Brain microvascular endothelial cell (primary cell): ENCODE results near the gene LIN37.

Experiments used
- DNase-seq: peaks from one replicate; pipeline ENCODE4 v3.0.0-alpha.2; 2020
- H3K27ac ChIP-seq: fragments of 250-450 bp; sonication (Bioruptor Pico); 2 replicates; pipeline ENCODE4 v1.5.1; 2020; ENCODE audit warnings: mild to moderate bottlenecking, moderate library complexity
- H3K27me3 ChIP-seq: fragments of 250-450 bp; sonication (Bioruptor Pico); replicated peaks from 2 replicates; pipeline ENCODE4 v1.5.1; 2020; ENCODE audit warnings: mild to moderate bottlenecking
- H3K36me3 ChIP-seq: fragments of 250-450 bp; sonication (Bioruptor Pico); replicated peaks from 2 replicates; pipeline ENCODE4 v1.5.1; 2020; ENCODE audit warnings: mild to moderate bottlenecking
- H3K4me3 ChIP-seq: 2 replicates; pipeline ENCODE4 v1.5.1; 2011; ENCODE audit warnings: low read depth, mild to moderate bottlenecking, control low read depth, low read length, moderate library complexity
- CTCF ChIP-seq: IDR thresholded peaks from 2 replicates; pipeline ENCODE4 v1.5.1; 2011; ENCODE audit warnings: low read depth, mild to moderate bottlenecking, moderate library complexity, low read length, control low read depth, inconsistent platforms; ENCODE audit errors: missing control alignments
- in situ Hi-C: cut with HindIII; loops from 2 replicates; pipeline ENCODE4 v1.10.0; 2017; ENCODE audit warnings: low sequenced_read_pairs, low pct_ligation_motif_present

The LIN37 gene

GRCh38 chr19:35738021-35738886 is 10.1 kb upstream of the LIN37 start:
- H3K4me3 ChIP-seq: no peak overlapping the region
- no peak overlapping the region for H3K27ac ChIP-seq
- DNase-seq: no peak
- H3K36me3 ChIP-seq: peaks cover 38% of the 10 kb centered on the region
- no peaks in the 10 kb centered on the region for H3K27me3 ChIP-seq
- no peak for TF ChIP-seq CTCF
- in situ Hi-C loops: no loop called here

GRCh38 chr19:35738887-35739229 is 9.5 kb upstream of the LIN37 start:
- Histone ChIP-seq H3K27ac (no peak overlapping the region), H3K36me3 (peaks cover 32% of the 10 kb centered on the region), H3K4me3 (no peak overlapping the region), H3K27me3 (no peaks in the 10 kb centered on the region)
- no peak for TF ChIP-seq CTCF
- DNase-seq: no peak
- in situ Hi-C loops: no loop called here

- TF ChIP-seq CTCF: no peak
- H3K4me3 ChIP-seq: peak overlapping the region; percentile 68
- no peak for DNase-seq
- H3K27ac ChIP-seq: no peak overlapping the region
- in situ Hi-C loops: no loop called here
- H3K27me3 ChIP-seq: no peaks in the 10 kb centered on the region
- H3K36me3 ChIP-seq: peaks cover 25% of the 10 kb centered on the region
These were observed 8.9 kb upstream of the LIN37 start for GRCh38 chr19:35739275-35740107.

GRCh38 chr19:35740108-35740422 is 8.3 kb upstream of the LIN37 start:
- in situ Hi-C loops: no loop called here
- H3K4me3 ChIP-seq: peak overlapping the region; percentile 68
- no peaks in the 10 kb centered on the region for H3K27me3 ChIP-seq
- DNase-seq: no peak
- no peak for TF ChIP-seq CTCF
- peaks cover 20% of the 10 kb centered on the region for H3K36me3 ChIP-seq
- no peak overlapping the region for H3K27ac ChIP-seq

GRCh38 chr19:35740423-35741202 is 7.8 kb upstream of the LIN37 start:
- H3K4me3 ChIP-seq: peak overlapping the region; percentile 68
- peak overlapping the region; percentile 48 for H3K27ac ChIP-seq
- H3K36me3 ChIP-seq: peaks cover 19% of the 10 kb centered on the region
- peak; percentile 97 for DNase-seq
- no peaks in the 10 kb centered on the region for H3K27me3 ChIP-seq
- in situ Hi-C loops: no loop called here
- TF ChIP-seq CTCF: peak; percentile 41
